ENCODE data around the gene TTC23L. TPM values are rescaled to one million over a fixed set of nuclear protein-coding genes. Genes with fewer than 3 reads are reported as not detected.

Gene TTC23L
- total and polyA plus RNA-seq, 2 of the 8 experiments (the other 6 are each of a cell fraction or from before 2014, with no cell fraction given), result 1.1 to 2.4 TPM

- TF ChIP-seq, protein P1, sequence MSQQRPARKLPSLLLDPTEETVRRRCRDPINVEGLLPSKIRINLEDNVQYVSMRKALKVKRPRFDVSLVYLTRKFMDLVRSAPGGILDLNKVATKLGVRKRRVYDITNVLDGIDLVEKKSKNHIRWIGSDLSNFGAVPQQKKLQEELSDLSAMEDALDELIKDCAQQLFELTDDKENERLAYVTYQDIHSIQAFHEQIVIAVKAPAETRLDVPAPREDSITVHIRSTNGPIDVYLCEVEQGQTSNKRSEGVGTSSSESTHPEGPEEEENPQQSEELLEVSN (IDR thresholded peaks at IDR 0.05), result no peak
- TF ChIP-seq KDM1A (IDR thresholded peaks at IDR 0.05; ENCODE audit: borderline replicate concordance, low read length) (no peak), EZH2 (IDR thresholded peaks at IDR 0.05; ENCODE audit: low read depth, low read length, severe bottlenecking) (no peak), TBP (IDR thresholded peaks at IDR 0.05; ENCODE audit: low read depth, low read length) (no peak), SIN3A (conservative IDR thresholded peaks at IDR 0.05 in 1 of 2, IDR thresholded peaks at IDR 0.05 in 1 of 2; ENCODE audit: low read depth in 1 of 2, low read length in 2 of 2) (no peak), SP4 (IDR thresholded peaks at IDR 0.05; ENCODE audit: low read length) (no peak)
Observed at GRCh38 chr5:34817558-34818351, 21.2 kb upstream of the TTC23L start (continued).

Data from H1 (cell line).